RWPE1 (cell line): Measurements from ENCODE around the gene KRT4.
"Not testable (repeated sequence)": the region's sequence is repeated elsewhere in the genome, so short reads cannot be mapped to it uniquely, and the experiment has no call there.

ENCODE experiments used
- CTCF ChIA-PET: fragments of 350-600 bp; sonication (Branson Sonifier 250); formaldehyde crosslinking; extraction: SDS; loops from one replicate; lab custom pipeline; 2021; lab: Yijun Ruan, JAX
- POLR2A ChIA-PET: fragments of 400-600 bp; formaldehyde crosslinking; extraction: SDS; loops from one replicate; lab custom pipeline; 2020; ENCODE audit warnings: antibody characterized with exemption; ENCODE audit not compliant: low non-redundant PET; lab: Yijun Ruan, JAX
- DNase-seq: peaks from one replicate; pipeline ENCODE4 v3.0.0; 2012; ENCODE audit warnings: low spot score
- H3K27ac ChIP-seq: fragments of 450-650 bp; 2 replicates; pipeline ENCODE4 v1.5.1; 2017
- TF ChIP-seq, protein P1 (sequence below): fragments of 450-650 bp; conservative IDR thresholded peaks from 2 replicates; pipeline ENCODE4 v1.5.1; 2017; ENCODE audit warnings: low read depth, mild to moderate bottlenecking

KRT4 gene

DNA sequence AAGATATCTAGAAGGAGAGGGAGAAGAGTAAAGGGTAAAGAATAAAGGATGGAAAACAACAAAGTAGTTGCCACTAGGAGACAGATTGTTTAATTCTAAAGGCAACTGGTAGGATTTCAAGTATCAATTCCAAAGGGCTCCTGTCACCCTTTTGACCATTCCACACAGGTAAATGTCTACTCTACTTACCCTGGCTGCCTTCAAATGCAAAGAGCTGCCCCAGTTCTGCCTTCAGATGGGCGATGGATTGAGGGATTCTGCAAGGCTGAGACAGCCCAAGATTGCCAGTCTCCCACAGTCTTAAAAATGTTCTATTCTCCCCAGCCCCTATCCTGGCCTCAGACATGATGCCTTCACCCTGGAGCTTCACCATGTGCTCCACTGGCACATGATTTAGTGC lies 48.2 kb downstream of the KRT4 start:
- H3K27ac ChIP-seq = no peak overlapping the region
- TF ChIP-seq, protein P1, sequence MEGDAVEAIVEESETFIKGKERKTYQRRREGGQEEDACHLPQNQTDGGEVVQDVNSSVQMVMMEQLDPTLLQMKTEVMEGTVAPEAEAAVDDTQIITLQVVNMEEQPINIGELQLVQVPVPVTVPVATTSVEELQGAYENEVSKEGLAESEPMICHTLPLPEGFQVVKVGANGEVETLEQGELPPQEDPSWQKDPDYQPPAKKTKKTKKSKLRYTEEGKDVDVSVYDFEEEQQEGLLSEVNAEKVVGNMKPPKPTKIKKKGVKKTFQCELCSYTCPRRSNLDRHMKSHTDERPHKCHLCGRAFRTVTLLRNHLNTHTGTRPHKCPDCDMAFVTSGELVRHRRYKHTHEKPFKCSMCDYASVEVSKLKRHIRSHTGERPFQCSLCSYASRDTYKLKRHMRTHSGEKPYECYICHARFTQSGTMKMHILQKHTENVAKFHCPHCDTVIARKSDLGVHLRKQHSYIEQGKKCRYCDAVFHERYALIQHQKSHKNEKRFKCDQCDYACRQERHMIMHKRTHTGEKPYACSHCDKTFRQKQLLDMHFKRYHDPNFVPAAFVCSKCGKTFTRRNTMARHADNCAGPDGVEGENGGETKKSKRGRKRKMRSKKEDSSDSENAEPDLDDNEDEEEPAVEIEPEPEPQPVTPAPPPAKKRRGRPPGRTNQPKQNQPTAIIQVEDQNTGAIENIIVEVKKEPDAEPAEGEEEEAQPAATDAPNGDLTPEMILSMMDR = no peak
- POLR2A ChIA-PET = no interaction called here
- no peak for DNase-seq
- CTCF ChIA-PET = no interaction called here

DNA sequence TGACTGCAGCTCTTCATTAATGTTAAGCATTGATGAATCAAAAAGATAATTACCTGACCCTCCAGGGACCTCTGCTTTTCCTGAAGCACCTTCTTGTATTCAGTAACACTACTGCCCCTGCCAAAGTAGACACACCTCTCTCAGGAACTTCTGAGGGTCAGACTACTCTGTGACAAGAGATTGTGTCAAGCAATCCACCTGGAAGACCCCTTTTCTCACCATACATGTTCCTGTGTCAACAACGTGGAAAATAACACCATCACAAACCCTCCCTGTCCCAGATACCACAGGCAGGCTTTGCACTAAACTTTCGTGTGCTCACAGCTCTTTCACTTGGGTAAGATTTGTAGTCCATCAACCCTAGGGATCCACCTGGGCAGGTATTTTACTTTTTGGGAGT lies 49.9 kb downstream of the KRT4 start:
- no peak for DNase-seq
- H3K27ac ChIP-seq = no peak overlapping the region
- TF ChIP-seq, protein P1 = no peak
- CTCF ChIA-PET = no interaction called here
- POLR2A ChIA-PET = no interaction called here

DNA sequence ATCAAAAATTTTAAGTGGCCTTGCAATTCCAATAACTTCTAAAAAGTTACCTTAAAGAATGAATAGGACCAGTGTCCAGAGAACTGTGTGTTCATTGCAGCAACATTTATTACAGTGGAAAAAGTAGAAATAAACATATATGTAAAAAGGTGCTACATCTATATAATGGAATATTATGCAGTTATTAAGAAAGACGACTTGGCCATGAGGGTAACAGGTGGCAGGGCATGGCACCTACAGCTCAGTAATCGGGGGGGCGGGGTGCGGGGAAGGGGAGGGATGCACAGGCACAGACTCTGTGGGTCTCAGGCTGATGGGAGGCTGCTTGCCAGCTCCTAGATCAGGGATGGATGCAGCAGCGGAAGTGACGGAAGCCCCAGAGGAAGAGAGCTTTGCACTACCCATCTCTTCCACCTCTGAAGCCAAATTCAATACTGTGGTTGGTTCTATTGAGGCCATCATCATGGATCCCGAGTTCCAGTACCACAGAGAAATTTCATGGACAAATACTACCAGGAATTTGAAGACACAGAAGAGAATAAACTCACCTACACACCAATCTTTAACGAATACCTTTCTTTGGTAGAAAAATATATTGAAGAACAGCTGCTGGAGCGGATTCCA lies 50.8 kb downstream of the KRT4 start:
- CTCF ChIA-PET = no interaction called here

DNA sequence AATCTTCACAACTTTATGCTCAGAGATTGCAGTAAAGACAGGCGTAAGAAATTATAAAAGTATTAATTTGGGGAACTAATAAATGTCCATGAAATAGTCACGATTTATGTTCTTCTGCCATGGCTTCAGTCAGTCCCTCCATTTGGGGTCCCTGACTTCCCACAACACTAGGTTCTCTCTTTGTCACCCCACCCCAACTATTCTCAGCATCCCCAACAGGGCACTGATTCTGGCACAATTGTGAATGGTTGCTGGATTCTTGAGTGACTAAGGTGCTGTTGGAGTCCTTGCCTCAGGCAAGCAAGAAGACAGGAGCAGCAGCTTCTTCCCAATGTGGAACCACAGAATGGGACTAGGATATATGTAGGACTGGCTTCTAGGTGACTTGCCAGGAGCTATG lies 52.1 kb downstream of the KRT4 start:
- ChIA-PET POLR2A (no interaction called here), CTCF (no interaction called here)
- DNase-seq = no peak
- no peak overlapping the region for H3K27ac ChIP-seq
- TF ChIP-seq, protein P1 = no peak

More for the DNA sequence above, 50.8 kb downstream of the KRT4 start:
- no peak overlapping the region for H3K27ac ChIP-seq
- DNase-seq = no peak
- POLR2A ChIA-PET = no interaction called here
- TF ChIP-seq, protein P1 = no peak

DNA sequence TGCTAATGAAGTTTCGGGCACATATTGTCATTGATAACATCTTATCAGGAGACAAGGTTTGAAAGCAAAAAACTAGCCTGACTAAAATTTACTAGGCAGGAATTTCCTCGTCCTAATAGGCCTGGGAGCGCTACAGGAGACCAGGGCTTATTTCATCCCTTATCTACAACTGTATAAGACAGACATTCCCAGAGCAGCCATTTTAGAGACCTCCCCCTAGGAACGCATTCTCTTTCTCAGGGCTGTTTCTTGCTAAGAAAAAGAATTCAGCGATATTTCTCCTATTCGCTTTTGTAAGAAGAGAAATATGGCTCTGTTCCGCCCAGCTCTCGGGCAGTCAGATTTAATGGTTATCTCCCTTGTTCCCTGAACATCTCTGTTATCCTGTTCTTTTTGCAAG lies 52.7 kb downstream of the KRT4 start:
- CTCF ChIA-PET, POLR2A ChIA-PET, DNase-seq, H3K27ac ChIP-seq: not testable (repeated sequence)

DNA sequence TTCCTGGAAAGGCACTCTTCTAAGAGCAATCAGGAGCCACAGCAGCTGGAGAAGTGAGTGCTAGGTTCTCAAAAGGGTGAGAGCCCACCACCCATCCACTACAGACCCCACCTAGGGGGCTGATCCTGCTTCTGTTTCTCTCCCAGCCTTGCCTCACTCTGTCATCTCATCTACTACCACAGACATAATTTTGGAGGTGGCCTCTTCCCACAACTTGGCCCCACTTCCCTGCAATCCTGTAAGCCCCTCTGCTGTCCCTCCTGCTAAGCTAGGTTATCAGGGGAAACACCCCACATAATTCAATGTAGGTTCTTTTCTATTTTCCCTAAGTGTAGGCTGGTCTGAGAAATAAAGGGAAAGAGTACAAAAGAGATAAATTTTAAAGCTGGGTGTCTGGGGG lies 53.3 kb downstream of the KRT4 start:
- no peak for DNase-seq
- TF ChIP-seq, protein P1 = no peak
- POLR2A ChIA-PET = no interaction called here
- CTCF ChIA-PET = no interaction called here
- no peak overlapping the region for H3K27ac ChIP-seq

DNA sequence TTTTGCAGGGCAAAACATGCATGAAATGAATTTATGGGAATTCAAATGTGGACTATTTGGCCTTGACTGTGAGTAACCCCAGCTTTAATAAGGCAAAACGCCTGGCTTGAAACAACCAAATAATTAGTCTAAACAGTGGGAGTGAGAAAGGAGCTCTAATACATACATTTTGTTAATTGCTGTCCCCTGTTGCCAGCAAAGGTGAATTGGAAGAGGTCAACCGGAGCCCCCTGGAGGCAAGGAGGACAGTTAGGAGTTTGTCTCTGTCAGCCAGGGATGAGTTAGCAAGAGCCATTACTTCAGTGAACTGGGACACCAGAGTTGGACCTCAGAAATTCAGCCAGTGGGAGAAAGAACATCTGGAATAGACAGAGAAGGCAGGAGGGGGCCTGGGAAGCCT lies 54.2 kb downstream of the KRT4 start:
- ChIA-PET CTCF (interaction anchor here (1.0 kb wide), 1 partner anchor 120 kb away, joined by 6 read pairs; no protein-coding TSS in a partner anchor), POLR2A (no interaction called here)
- DNase-seq = no peak
- TF ChIP-seq, protein P1 = no peak
- H3K27ac ChIP-seq = no peak overlapping the region
